HEK293 (cell line): ENCODE results near the gene HPS4.

Source experiments
- HOXA7 ChIP-seq: sonication (generic); formaldehyde crosslinking; IDR thresholded peaks from 2 replicates; pipeline ENCODE4 v1.8.1; 2022; ENCODE audit warnings: missing genetic modification reagents, borderline replicate concordance
- KLF10 ChIP-seq: fragments of 450-650 bp; IDR thresholded peaks from 2 replicates; pipeline ENCODE4 v1.5.1; 2018; ENCODE audit warnings: missing biosample characterization, mild to moderate bottlenecking, missing genetic modification characterization
- KLF7 ChIP-seq: fragments of 450-650 bp; formaldehyde crosslinking; IDR thresholded peaks from 2 replicates; pipeline ENCODE4 v1.5.1; 2016; ENCODE audit warnings: missing biosample characterization, missing genetic modification characterization, borderline replicate concordance
- MYNN ChIP-seq: fragments of 450-650 bp; formaldehyde crosslinking; IDR thresholded peaks from 2 replicates; pipeline ENCODE4 v1.5.1; 2016; ENCODE audit warnings: missing biosample characterization, missing genetic modification characterization, borderline replicate concordance
- PRDM1 ChIP-seq: fragments of 450-650 bp; formaldehyde crosslinking; IDR thresholded peaks from 2 replicates; pipeline ENCODE4; 2016; ENCODE audit warnings: missing biosample characterization, missing genetic modification characterization
- SCRT1 ChIP-seq: fragments of 450-650 bp; formaldehyde crosslinking; IDR thresholded peaks from 2 replicates; pipeline ENCODE4 v1.5.1; 2016; ENCODE audit warnings: missing biosample characterization, missing genetic modification characterization, borderline replicate concordance
- ZNF121 ChIP-seq: fragments of 450-650 bp; formaldehyde crosslinking; IDR thresholded peaks from 2 replicates; pipeline ENCODE4 v1.5.1; 2016; ENCODE audit warnings: missing biosample characterization, missing genetic modification characterization
- ZNF146 ChIP-seq: fragments of 450-650 bp; formaldehyde crosslinking; IDR thresholded peaks from 2 replicates; pipeline ENCODE4 v1.5.1; 2016; ENCODE audit warnings: missing biosample characterization, missing genetic modification characterization
- ZNF2 ChIP-seq: fragments of 450-650 bp; formaldehyde crosslinking; IDR thresholded peaks from 2 replicates; pipeline ENCODE4 v1.5.1; 2016; ENCODE audit warnings: missing biosample characterization, missing genetic modification characterization
- ZNF274 ChIP-seq, 2 experiments: fragments of 200-500 bp in 1 of 2; fragments of 450-650 bp in 1 of 2; sonication (Bioruptor generic) in 1 of 2; formaldehyde crosslinking in 1 of 2; IDR thresholded peaks; 2 replicates each; pipeline versions ENCODE4 v1.5.1 to v1.6.1; 2014 to 2016; ENCODE audit warnings: borderline replicate concordance in 1 of 2, inconsistent platforms in 1 of 2, low read length in 1 of 2, missing biosample characterization in 1 of 2, missing genetic modification characterization in 1 of 2
- ZNF37A ChIP-seq: fragments of 450-650 bp; IDR thresholded peaks from 2 replicates; pipeline ENCODE4 v1.5.1; 2018; ENCODE audit warnings: missing biosample characterization, missing genetic modification characterization
- ZNF391 ChIP-seq: fragments of 450-650 bp; formaldehyde crosslinking; IDR thresholded peaks from 2 replicates; pipeline ENCODE4 v1.5.1; 2016; ENCODE audit warnings: low read depth, missing biosample characterization, missing genetic modification characterization, borderline replicate concordance
- ZNF404 ChIP-seq: fragments of 450-650 bp; formaldehyde crosslinking; IDR thresholded peaks from 2 replicates; pipeline ENCODE4 v1.5.1; 2017; ENCODE audit warnings: missing biosample characterization, missing genetic modification characterization
- ZNF48 ChIP-seq: fragments of 450-650 bp; formaldehyde crosslinking; IDR thresholded peaks from 2 replicates; pipeline ENCODE4 v1.5.1; 2016; ENCODE audit warnings: missing biosample characterization, missing genetic modification characterization
- ZNF501 ChIP-seq: fragments of 450-650 bp; formaldehyde crosslinking; IDR thresholded peaks from 2 replicates; pipeline ENCODE4 v1.5.1; 2016; ENCODE audit warnings: missing biosample characterization, missing genetic modification characterization
- ZNF510 ChIP-seq: fragments of 450-650 bp; formaldehyde crosslinking; IDR thresholded peaks from 2 replicates; pipeline ENCODE4 v1.5.1; 2018; ENCODE audit warnings: mild to moderate bottlenecking, missing genetic modification characterization, missing biosample characterization; ENCODE audit not compliant: insufficient replicate concordance
- ZNF571 ChIP-seq: fragments of 450-650 bp; formaldehyde crosslinking; IDR thresholded peaks from 2 replicates; pipeline ENCODE4 v1.5.0; 2017; ENCODE audit warnings: missing biosample characterization, missing genetic modification characterization
- ZNF596 ChIP-seq: fragments of 450-650 bp; IDR thresholded peaks from 2 replicates; pipeline ENCODE4 v1.5.0; 2018; ENCODE audit warnings: missing biosample characterization, mild to moderate bottlenecking, missing genetic modification characterization, moderate library complexity
- ZNF660 ChIP-seq: fragments of 450-650 bp; IDR thresholded peaks from 2 replicates; pipeline ENCODE4 v1.5.1; 2018; ENCODE audit warnings: missing biosample characterization, mild to moderate bottlenecking, missing genetic modification characterization
- ZNF76 ChIP-seq: fragments of 450-650 bp; formaldehyde crosslinking; IDR thresholded peaks from 2 replicates; pipeline ENCODE4; 2016; ENCODE audit warnings: low read depth, missing biosample characterization, missing genetic modification characterization, borderline replicate concordance
- ZSCAN23 ChIP-seq: fragments of 450-650 bp; formaldehyde crosslinking; IDR thresholded peaks from 2 replicates; pipeline ENCODE4 v1.5.1; 2016; ENCODE audit warnings: missing biosample characterization, missing genetic modification characterization
- ZXDB ChIP-seq: fragments of 450-650 bp; formaldehyde crosslinking; IDR thresholded peaks from 2 replicates; pipeline ENCODE4 v1.5.1; 2016; ENCODE audit warnings: missing biosample characterization, missing genetic modification characterization
- TF ChIP-seq, protein P1 (sequence below): fragments of 450-650 bp; formaldehyde crosslinking; IDR thresholded peaks from 2 replicates; pipeline ENCODE4 v1.5.1; 2016; ENCODE audit warnings: missing biosample characterization, missing genetic modification characterization
- TF ChIP-seq, protein P2 (sequence below): IDR thresholded peaks from 2 replicates; pipeline ENCODE4 v1.6.1; 2011; ENCODE audit warnings: mild to moderate bottlenecking, low read depth, low read length, borderline replicate concordance
- TF ChIP-seq, protein P3 (sequence below): fragments of 450-650 bp; formaldehyde crosslinking; IDR thresholded peaks from 2 replicates; pipeline ENCODE4 v1.5.1; 2017; ENCODE audit warnings: missing biosample characterization, missing genetic modification characterization
- TF ChIP-seq, protein P4 (sequence below): fragments of 450-650 bp; formaldehyde crosslinking; optimal IDR thresholded peaks from 2 replicates; pipeline ENCODE3; 2016; ENCODE audit warnings: missing biosample characterization, mild to moderate bottlenecking, missing genetic modification characterization
- TF ChIP-seq, protein P5 (sequence below): fragments of 450-650 bp; formaldehyde crosslinking; IDR thresholded peaks from 2 replicates; pipeline ENCODE4 v1.5.1; 2016; ENCODE audit warnings: missing biosample characterization, missing genetic modification characterization
- TF ChIP-seq, protein P6 (sequence below): fragments of 450-650 bp; formaldehyde crosslinking; IDR thresholded peaks from 2 replicates; pipeline ENCODE4 v1.5.1; 2017; ENCODE audit warnings: missing biosample characterization, missing genetic modification characterization

HPS4 gene

DNA sequence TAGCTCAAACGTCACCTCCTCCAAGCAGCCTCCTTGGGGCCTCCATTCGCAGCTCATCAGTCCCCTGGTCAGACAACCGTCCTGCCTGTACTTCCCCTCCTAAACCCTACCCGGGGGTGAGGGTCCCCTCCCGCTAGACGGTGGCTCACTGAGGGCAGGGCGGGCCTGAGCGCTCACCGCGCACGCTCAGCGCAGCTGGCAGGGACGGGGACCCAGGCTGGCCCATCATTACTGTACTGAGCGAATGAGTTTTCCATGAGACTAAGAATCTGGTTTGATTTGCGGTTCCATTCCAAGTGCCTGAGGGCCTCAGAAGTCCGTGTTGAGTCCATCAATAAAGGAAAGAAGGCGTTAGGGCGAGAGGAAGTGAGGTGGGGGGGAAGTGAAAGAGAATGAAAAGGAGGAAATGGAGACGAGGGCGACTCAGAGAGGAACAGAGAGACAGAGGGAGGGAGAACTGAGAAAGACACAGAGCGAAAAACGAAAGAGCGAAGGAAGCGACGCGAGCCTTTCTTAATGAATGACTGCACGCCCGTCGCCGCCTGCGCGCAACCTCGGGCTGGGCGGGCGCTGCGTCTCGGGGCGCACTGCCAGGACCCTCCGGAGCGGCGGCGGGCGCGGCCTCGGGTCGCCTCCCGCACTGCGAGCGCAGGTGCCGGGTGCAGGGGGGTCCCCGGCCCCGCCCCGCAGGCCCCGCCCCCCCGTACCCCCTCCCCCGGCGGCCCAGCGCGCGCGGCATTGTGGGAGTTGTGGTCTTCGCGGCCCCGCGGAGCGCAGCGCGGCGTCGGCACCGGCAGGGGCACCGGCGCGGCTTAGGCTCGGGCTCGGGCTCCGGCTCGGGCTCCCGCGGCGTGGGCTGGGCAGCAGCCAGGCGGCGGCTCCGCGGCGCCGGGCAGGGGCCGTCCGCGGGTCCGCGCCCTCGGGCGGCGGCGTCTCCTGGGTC lies 54.8 kb downstream of the HPS4 start, which contains the start of gene ASPHD2 (continued):
- no peak for TF ChIP-seq ZSCAN23
- peak; percentile 29; the same call in 1 of the 2 replicates for TF ChIP-seq ZNF501 (tag by site-specific recombination)
- TF ChIP-seq ZNF596: no peak
- TF ChIP-seq, protein P1, sequence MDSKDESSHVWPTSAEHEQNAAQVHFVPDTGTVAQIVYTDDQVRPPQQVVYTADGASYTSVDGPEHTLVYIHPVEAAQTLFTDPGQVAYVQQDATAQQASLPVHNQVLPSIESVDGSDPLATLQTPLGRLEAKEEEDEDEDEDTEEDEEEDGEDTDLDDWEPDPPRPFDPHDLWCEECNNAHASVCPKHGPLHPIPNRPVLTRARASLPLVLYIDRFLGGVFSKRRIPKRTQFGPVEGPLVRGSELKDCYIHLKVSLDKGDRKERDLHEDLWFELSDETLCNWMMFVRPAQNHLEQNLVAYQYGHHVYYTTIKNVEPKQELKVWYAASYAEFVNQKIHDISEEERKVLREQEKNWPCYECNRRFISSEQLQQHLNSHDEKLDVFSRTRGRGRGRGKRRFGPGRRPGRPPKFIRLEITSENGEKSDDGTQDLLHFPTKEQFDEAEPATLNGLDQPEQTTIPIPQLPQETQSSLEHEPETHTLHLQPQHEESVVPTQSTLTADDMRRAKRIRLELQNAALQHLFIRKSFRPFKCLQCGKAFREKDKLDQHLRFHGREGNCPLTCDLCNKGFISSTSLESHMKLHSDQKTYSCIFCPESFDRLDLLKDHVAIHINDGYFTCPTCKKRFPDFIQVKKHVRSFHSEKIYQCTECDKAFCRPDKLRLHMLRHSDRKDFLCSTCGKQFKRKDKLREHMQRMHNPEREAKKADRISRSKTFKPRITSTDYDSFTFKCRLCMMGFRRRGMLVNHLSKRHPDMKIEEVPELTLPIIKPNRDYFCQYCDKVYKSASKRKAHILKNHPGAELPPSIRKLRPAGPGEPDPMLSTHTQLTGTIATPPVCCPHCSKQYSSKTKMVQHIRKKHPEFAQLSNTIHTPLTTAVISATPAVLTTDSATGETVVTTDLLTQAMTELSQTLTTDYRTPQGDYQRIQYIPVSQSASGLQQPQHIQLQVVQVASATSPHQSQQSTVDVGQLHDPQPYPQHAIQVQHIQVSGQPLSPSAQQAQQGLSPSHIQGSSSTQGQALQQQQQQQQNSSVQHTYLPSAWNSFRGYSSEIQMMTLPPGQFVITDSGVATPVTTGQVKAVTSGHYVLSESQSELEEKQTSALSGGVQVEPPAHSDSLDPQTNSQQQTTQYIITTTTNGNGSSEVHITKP (tag by site-specific recombination): peak; percentile 93
- TF ChIP-seq ZXDB (tag by site-specific recombination): peak; percentile 50
- TF ChIP-seq ZNF121 (tag by site-specific recombination): no peak
- TF ChIP-seq ZNF37A: no peak
- TF ChIP-seq, protein P2, sequence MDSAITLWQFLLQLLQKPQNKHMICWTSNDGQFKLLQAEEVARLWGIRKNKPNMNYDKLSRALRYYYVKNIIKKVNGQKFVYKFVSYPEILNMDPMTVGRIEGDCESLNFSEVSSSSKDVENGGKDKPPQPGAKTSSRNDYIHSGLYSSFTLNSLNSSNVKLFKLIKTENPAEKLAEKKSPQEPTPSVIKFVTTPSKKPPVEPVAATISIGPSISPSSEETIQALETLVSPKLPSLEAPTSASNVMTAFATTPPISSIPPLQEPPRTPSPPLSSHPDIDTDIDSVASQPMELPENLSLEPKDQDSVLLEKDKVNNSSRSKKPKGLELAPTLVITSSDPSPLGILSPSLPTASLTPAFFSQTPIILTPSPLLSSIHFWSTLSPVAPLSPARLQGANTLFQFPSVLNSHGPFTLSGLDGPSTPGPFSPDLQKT: no peak
- TF ChIP-seq ZNF48: no peak
- no peak for TF ChIP-seq ZNF76 (tag by site-specific recombination)
- TF ChIP-seq ZNF2: 0 out of 2 replicates have a peak, but pooled peaks have one; percentile 61
- TF ChIP-seq PRDM1 (tag by site-specific recombination): peak; percentile 89
- no peak for TF ChIP-seq SCRT1 (tag by site-specific recombination)
- TF ChIP-seq ZNF404: no peak
- TF ChIP-seq, protein P3, sequence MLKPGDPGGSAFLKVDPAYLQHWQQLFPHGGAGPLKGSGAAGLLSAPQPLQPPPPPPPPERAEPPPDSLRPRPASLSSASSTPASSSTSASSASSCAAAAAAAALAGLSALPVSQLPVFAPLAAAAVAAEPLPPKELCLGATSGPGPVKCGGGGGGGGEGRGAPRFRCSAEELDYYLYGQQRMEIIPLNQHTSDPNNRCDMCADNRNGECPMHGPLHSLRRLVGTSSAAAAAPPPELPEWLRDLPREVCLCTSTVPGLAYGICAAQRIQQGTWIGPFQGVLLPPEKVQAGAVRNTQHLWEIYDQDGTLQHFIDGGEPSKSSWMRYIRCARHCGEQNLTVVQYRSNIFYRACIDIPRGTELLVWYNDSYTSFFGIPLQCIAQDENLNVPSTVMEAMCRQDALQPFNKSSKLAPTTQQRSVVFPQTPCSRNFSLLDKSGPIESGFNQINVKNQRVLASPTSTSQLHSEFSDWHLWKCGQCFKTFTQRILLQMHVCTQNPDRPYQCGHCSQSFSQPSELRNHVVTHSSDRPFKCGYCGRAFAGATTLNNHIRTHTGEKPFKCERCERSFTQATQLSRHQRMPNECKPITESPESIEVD (tag by site-specific recombination): no peak
- no peak for TF ChIP-seq ZNF571 (tag by site-specific recombination)
- no peak for TF ChIP-seq ZNF510
- no peak for TF ChIP-seq ZNF146 (tag by site-specific recombination)
- no peak for TF ChIP-seq ZNF660 (tag by site-specific recombination)
- no peak for TF ChIP-seq KLF10 (tag by site-specific recombination)
- TF ChIP-seq, protein P4, sequence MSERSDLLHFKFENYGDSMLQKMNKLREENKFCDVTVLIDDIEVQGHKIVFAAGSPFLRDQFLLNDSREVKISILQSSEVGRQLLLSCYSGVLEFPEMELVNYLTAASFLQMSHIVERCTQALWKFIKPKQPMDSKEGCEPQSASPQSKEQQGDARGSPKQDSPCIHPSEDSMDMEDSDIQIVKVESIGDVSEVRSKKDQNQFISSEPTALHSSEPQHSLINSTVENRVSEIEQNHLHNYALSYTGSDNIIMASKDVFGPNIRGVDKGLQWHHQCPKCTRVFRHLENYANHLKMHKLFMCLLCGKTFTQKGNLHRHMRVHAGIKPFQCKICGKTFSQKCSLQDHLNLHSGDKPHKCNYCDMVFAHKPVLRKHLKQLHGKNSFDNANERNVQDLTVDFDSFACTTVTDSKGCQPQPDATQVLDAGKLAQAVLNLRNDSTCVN: peak; percentile 72
- TF ChIP-seq, protein P5, sequence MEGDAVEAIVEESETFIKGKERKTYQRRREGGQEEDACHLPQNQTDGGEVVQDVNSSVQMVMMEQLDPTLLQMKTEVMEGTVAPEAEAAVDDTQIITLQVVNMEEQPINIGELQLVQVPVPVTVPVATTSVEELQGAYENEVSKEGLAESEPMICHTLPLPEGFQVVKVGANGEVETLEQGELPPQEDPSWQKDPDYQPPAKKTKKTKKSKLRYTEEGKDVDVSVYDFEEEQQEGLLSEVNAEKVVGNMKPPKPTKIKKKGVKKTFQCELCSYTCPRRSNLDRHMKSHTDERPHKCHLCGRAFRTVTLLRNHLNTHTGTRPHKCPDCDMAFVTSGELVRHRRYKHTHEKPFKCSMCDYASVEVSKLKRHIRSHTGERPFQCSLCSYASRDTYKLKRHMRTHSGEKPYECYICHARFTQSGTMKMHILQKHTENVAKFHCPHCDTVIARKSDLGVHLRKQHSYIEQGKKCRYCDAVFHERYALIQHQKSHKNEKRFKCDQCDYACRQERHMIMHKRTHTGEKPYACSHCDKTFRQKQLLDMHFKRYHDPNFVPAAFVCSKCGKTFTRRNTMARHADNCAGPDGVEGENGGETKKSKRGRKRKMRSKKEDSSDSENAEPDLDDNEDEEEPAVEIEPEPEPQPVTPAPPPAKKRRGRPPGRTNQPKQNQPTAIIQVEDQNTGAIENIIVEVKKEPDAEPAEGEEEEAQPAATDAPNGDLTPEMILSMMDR (tag by site-specific recombination): no peak
- peak; percentile 38; the same call in 1 of the 2 replicates for TF ChIP-seq KLF7
- TF ChIP-seq, protein P6, sequence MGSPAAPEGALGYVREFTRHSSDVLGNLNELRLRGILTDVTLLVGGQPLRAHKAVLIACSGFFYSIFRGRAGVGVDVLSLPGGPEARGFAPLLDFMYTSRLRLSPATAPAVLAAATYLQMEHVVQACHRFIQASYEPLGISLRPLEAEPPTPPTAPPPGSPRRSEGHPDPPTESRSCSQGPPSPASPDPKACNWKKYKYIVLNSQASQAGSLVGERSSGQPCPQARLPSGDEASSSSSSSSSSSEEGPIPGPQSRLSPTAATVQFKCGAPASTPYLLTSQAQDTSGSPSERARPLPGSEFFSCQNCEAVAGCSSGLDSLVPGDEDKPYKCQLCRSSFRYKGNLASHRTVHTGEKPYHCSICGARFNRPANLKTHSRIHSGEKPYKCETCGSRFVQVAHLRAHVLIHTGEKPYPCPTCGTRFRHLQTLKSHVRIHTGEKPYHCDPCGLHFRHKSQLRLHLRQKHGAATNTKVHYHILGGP (tag by site-specific recombination): no peak
- TF ChIP-seq MYNN (tag by site-specific recombination): no peak
- no peak for TF ChIP-seq HOXA7 (CRISPR knock-in tag)
- TF ChIP-seq ZNF391: no peak
- no peak for TF ChIP-seq ZNF274 (IDR thresholded peaks at IDR 0.05; ENCODE audit: low read length)
- no peak for TF ChIP-seq ZNF274 (tag by site-specific recombination; IDR thresholded peaks at IDR 0.05; ENCODE audit: borderline replicate concordance)
